Measurements from ENCODE around the gene SPSB3.

Gene SPSB3

DNA sequence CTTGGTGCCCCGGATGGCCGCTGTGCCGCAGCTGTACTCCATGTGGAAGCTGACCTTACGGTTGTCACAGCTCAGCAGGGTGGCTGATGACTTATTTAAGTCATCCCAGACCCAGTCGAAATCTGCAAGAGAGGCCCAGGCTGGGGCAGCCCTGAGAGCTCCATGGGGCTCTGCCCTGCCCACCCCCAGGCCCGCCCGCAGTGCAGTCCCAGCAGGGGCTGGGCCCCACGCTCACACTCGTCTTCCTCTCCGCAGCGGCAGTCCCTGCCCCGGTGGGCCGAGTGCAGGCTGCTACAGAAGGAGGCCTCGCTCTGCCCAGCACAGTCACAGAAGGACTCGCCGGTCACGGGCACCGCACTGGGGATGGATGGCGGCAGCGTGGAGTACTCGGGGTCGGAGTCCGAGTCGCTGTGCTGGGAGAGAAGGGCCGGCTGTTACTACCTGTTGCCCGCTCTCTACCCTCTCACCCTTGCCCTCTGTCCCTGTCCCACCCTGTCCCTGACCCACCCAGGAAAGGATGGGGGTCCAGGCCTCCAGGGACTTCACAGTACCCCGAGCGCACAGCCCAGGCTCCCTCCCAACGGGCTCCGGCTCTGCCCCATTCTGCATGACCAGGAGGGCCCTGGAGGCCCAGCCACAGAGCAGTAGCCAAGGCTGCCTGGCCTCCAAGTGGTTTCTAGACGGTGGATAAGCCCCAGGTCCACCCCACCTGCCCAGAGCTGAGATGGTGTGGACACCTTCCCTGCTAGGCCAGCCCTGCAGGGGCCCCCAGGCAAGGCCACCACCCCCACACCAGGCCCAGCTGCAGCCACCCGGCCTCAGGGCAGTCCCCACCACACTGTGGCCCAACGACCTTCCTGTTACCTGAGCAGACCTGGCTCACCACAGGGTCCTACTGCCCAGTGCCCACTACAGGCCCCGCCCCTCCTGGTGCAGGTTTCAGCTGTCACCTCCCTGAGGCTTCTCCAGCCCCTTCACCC lies 3.9 kb downstream of the SPSB3 start:
- peaks cover 5 to 29% (median 27%) of the 10 kb centered on the region in 4 experiments for H3K4me1 ChIP-seq (ENCODE audit: control extremely low read depth in 1 of 4, control insufficient read depth in 4 of 4, insufficient read depth in 4 of 4, low read length in 3 of 4)
- H3K9me3 ChIP-seq (ENCODE audit: control extremely low read depth in 1 of 5, control insufficient read depth in 4 of 5, insufficient read depth in 2 of 5, low read depth in 1 of 5, low read length in 4 of 5): no peaks in the 10 kb centered on the region
- DNase-seq: no peak
- ChIA-PET POLR2A (interaction anchor here (0.6 to 1.1 kb wide), 2 partner anchors 13 to 23 kb away, joined by 3 to 4 read pairs; no protein-coding TSS in a partner anchor), CTCF (interaction anchor here (0.6 to 0.7 kb wide), 2 partner anchors 19 to 133 kb away, joined by 3 read pairs; no protein-coding TSS in a partner anchor)
- H3K27ac ChIP-seq (ENCODE audit: insufficient read depth in 1 of 2, low read depth in 1 of 2, low read length in 2 of 2, poor library complexity in 1 of 2, severe bottlenecking in 2 of 2): no peak overlapping the region
- H3K4me3 ChIP-seq (ENCODE audit: control insufficient read depth in 1 of 7, extremely low read depth in 1 of 7, insufficient read depth in 4 of 7, low read depth in 2 of 7, low read length in 6 of 7): no peak overlapping the region
- H3K36me3 ChIP-seq (ENCODE audit: control insufficient read depth in 4 of 4, insufficient read depth in 4 of 4, low read length in 3 of 4): peaks cover 0 to 61% (median 42%) of the 10 kb centered on the region in 4 experiments
- no peaks in the 10 kb centered on the region for H3K27me3 ChIP-seq (replicated peaks in 2 of 5; ENCODE audit: control insufficient read depth in 4 of 5, insufficient read depth in 5 of 5, low read length in 4 of 5)
- 96% methylated on average over 31 of the region's 34 CpGs for WGBS (ENCODE audit: insufficient coverage)

- 95% methylated on average over 34 of the region's 36 CpGs for WGBS (ENCODE audit: insufficient coverage)
- no peaks in the 10 kb centered on the region for H3K27me3 ChIP-seq (replicated peaks in 2 of 5; ENCODE audit: control insufficient read depth in 4 of 5, insufficient read depth in 5 of 5, low read length in 4 of 5)
- no peak for DNase-seq
- CTCF ChIA-PET: no interaction called here
- H3K9me3 ChIP-seq (ENCODE audit: control extremely low read depth in 1 of 5, control insufficient read depth in 4 of 5, insufficient read depth in 2 of 5, low read depth in 1 of 5, low read length in 4 of 5): no peaks in the 10 kb centered on the region
- POLR2A ChIA-PET: interaction anchor here (0.6 to 1.1 kb wide), 2 partner anchors 12 to 24 kb away, joined by 3 to 4 read pairs; no protein-coding TSS in a partner anchor
- H3K27ac ChIP-seq (ENCODE audit: insufficient read depth in 1 of 2, low read depth in 1 of 2, low read length in 2 of 2, poor library complexity in 1 of 2, severe bottlenecking in 2 of 2): no peak overlapping the region
- H3K36me3 ChIP-seq (ENCODE audit: control insufficient read depth in 4 of 4, insufficient read depth in 4 of 4, low read length in 3 of 4): peaks cover 0 to 61% (median 42%) of the 10 kb centered on the region in 4 experiments
- H3K4me3 ChIP-seq (ENCODE audit: control insufficient read depth in 1 of 7, extremely low read depth in 1 of 7, insufficient read depth in 4 of 7, low read depth in 2 of 7, low read length in 6 of 7): no peak overlapping the region
- peaks cover 5 to 27% (median 26%) of the 10 kb centered on the region in 4 experiments for H3K4me1 ChIP-seq (ENCODE audit: control extremely low read depth in 1 of 4, control insufficient read depth in 4 of 4, insufficient read depth in 4 of 4, low read length in 3 of 4)
Measured at GRCh38 chr16:1777375-1778199, 4.8 kb downstream of the SPSB3 start.

GRCh38 chr16:1776991-1777374 lies 5.4 kb downstream of the SPSB3 start:
- ChIA-PET POLR2A (interaction anchor here (1.1 kb wide), 1 partner anchor 11 kb away, joined by 3 read pairs; no protein-coding TSS in a partner anchor), CTCF (no interaction called here)
- Histone ChIP-seq H3K4me1 (ENCODE audit: control extremely low read depth in 1 of 4, control insufficient read depth in 4 of 4, insufficient read depth in 4 of 4, low read length in 3 of 4) (peaks cover 5 to 33% (median 31%) of the 10 kb centered on the region in 4 experiments), H3K36me3 (ENCODE audit: control insufficient read depth in 4 of 4, insufficient read depth in 4 of 4, low read length in 3 of 4) (peaks cover 0 to 62% (median 42%) of the 10 kb centered on the region in 4 experiments), H3K4me3 (ENCODE audit: control insufficient read depth in 1 of 7, extremely low read depth in 1 of 7, insufficient read depth in 4 of 7, low read depth in 2 of 7, low read length in 6 of 7) (no peak overlapping the region), H3K27ac (ENCODE audit: insufficient read depth in 1 of 2, low read depth in 1 of 2, low read length in 2 of 2, poor library complexity in 1 of 2, severe bottlenecking in 2 of 2) (no peak overlapping the region), H3K9me3 (ENCODE audit: control extremely low read depth in 1 of 5, control insufficient read depth in 4 of 5, insufficient read depth in 2 of 5, low read depth in 1 of 5, low read length in 4 of 5) (no peaks in the 10 kb centered on the region), H3K27me3 (replicated peaks in 2 of 5; ENCODE audit: control insufficient read depth in 4 of 5, insufficient read depth in 5 of 5, low read length in 4 of 5) (no peaks in the 10 kb centered on the region)
- no peak for DNase-seq
- WGBS (ENCODE audit: insufficient coverage): 94% methylated on average over 19 of the region's 22 CpGs

DNA sequence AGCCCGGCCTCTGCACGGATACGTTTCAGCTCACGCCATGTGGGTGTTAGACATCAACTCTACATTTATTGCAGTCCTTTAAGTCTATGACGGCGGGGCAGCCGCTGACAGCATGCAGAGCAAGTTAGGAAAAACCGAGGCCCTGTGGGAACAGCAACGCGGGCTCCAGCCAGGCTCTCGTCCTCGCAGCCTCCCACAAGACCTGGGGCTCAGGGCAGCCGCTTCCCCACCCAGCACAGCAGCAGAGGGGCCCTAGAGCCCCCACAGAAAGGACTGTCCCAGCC lies 5.8 kb downstream of the SPSB3 start:
- 99% methylated on average over 13 of the region's 13 CpGs for WGBS (ENCODE audit: insufficient coverage)

GRCh38 chr16:1775846-1776671 lies 6.3 kb downstream of the SPSB3 start:
- Histone ChIP-seq H3K9me3 (ENCODE audit: control extremely low read depth in 1 of 5, control insufficient read depth in 4 of 5, insufficient read depth in 2 of 5, low read depth in 1 of 5, low read length in 4 of 5) (no peaks in the 10 kb centered on the region), H3K27me3 (replicated peaks in 2 of 5; ENCODE audit: control insufficient read depth in 4 of 5, insufficient read depth in 5 of 5, low read length in 4 of 5) (no peaks in the 10 kb centered on the region), H3K4me3 (ENCODE audit: control insufficient read depth in 1 of 7, extremely low read depth in 1 of 7, insufficient read depth in 4 of 7, low read depth in 2 of 7, low read length in 6 of 7) (no peak overlapping the region), H3K4me1 (ENCODE audit: control extremely low read depth in 1 of 4, control insufficient read depth in 4 of 4, insufficient read depth in 4 of 4, low read length in 3 of 4) (peaks cover 5 to 27% (median 27%) of the 10 kb centered on the region in 4 experiments), H3K36me3 (ENCODE audit: control insufficient read depth in 4 of 4, insufficient read depth in 4 of 4, low read length in 3 of 4) (peaks cover 0 to 63% (median 41%) of the 10 kb centered on the region in 4 experiments), H3K27ac (ENCODE audit: insufficient read depth in 1 of 2, low read depth in 1 of 2, low read length in 2 of 2, poor library complexity in 1 of 2, severe bottlenecking in 2 of 2) (no peak overlapping the region)
- CTCF ChIA-PET: interaction anchor here (1.2 to 1.6 kb wide), 2 partner anchors 12 to 40 kb away, joined by 3 to 4 read pairs; no protein-coding TSS in a partner anchor
- WGBS (ENCODE audit: insufficient coverage): 90% methylated on average over 24 of the region's 28 CpGs
- DNase-seq: no peak
- POLR2A ChIA-PET: interaction anchor here (0.6 kb wide), 1 partner anchor 26 kb away, joined by 3 read pairs; no protein-coding TSS in a partner anchor

More for the DNA sequence above, 5.8 kb downstream of the SPSB3 start:
- Histone ChIP-seq H3K27ac (ENCODE audit: insufficient read depth in 1 of 2, low read depth in 1 of 2, low read length in 2 of 2, poor library complexity in 1 of 2, severe bottlenecking in 2 of 2) (no peak overlapping the region), H3K4me3 (ENCODE audit: control insufficient read depth in 1 of 7, extremely low read depth in 1 of 7, insufficient read depth in 4 of 7, low read depth in 2 of 7, low read length in 6 of 7) (no peak overlapping the region), H3K36me3 (ENCODE audit: control insufficient read depth in 4 of 4, insufficient read depth in 4 of 4, low read length in 3 of 4) (peaks cover 0 to 64% (median 42%) of the 10 kb centered on the region in 4 experiments), H3K27me3 (replicated peaks in 2 of 5; ENCODE audit: control insufficient read depth in 4 of 5, insufficient read depth in 5 of 5, low read length in 4 of 5) (no peaks in the 10 kb centered on the region), H3K9me3 (ENCODE audit: control extremely low read depth in 1 of 5, control insufficient read depth in 4 of 5, insufficient read depth in 2 of 5, low read depth in 1 of 5, low read length in 4 of 5) (no peaks in the 10 kb centered on the region), H3K4me1 (ENCODE audit: control extremely low read depth in 1 of 4, control insufficient read depth in 4 of 4, insufficient read depth in 4 of 4, low read length in 3 of 4) (peaks cover 5 to 33% (median 31%) of the 10 kb centered on the region in 4 experiments)
- DNase-seq: no peak
- ChIA-PET POLR2A (no interaction called here), CTCF (interaction anchor here (1.6 kb wide), 1 partner anchor 12 kb away, joined by 4 read pairs; no protein-coding TSS in a partner anchor)

All from common myeloid progenitor, CD34-positive (primary cell).